ENCODE data around the gene NHSL2. TPM values are rescaled to one million over a fixed set of nuclear protein-coding genes. Genes with fewer than 3 reads are reported as not detected.

NHSL2 gene
- total RNA-seq, 1 experiment from 2014 or later: 0.07 TPM

DNA sequence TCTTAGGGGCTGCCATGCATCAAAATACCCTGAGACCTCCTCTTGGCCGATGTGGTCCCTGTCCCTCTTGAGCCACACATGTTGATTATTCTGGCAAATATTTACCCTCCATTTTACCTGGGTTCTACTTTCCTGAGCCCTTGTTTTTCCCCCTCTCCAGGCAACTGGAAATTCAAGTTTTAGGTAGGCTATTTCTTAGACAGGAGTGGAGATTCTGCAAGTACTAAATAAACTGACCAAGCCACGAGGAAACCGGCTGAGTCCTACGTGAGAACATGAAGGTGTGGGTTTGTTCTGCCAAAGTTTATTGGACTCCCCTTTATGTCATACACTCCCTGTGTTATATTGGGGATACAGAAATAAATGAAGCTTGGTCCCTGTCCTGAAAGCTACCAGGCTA is 133.0 kb downstream of the NHSL2 start:
- Histone ChIP-seq H3K27me3 (ENCODE audit: low read length) (no peaks in the 10 kb centered on the region), H3K9me3 (ENCODE audit: low read length) (no peaks in the 10 kb centered on the region), H3K4me1 (ENCODE audit: insufficient read depth, low read length) (no peaks in the 10 kb centered on the region; the same call in 1 of the 2 replicates), H3F3A (ENCODE audit: low read length, unreplicated experiment) (no peaks in the 10 kb centered on the region), H3K79me2 (ENCODE audit: low read length) (no peaks in the 10 kb centered on the region), H2AFZ (ENCODE audit: low read length) (no peak overlapping the region), H4K20me1 (ENCODE audit: low read length) (no peaks in the 10 kb centered on the region), H3K4me2 (ENCODE audit: low read length) (no peak overlapping the region), H3K4me3 (ENCODE audit: low read length) (no peak overlapping the region), H3K9me2 (replicated peaks; ENCODE audit: low read length) (no peaks in the 10 kb centered on the region), H3K9ac (ENCODE audit: low read length) (no peak overlapping the region), H3K27ac (ENCODE audit: low read length) (no peak overlapping the region), H3K36me3 (ENCODE audit: low read depth, low read length) (no peaks in the 10 kb centered on the region)
- ATAC-seq (no peak), DNase-seq (no peak)
- intact Hi-C loops (cut with micrococcal nuclease): no loop called here
- TF ChIP-seq EZH2phosphoT487 (IDR thresholded peaks at IDR 0.05; ENCODE audit: borderline replicate concordance, low read length) (no peak), EZH2 (IDR thresholded peaks at IDR 0.05; ENCODE audit: low read length, unreplicated experiment) (no peak), CTCF (conservative IDR thresholded peaks at IDR 0.05; ENCODE audit: low read depth, low read length) (no peak)
- ChIA-PET CTCF (no interaction called here), POLR2A (ENCODE audit: unreplicated experiment) (no interaction called here)
- no TSS peak for BruUV-seq (replicated peaks)

- no peak overlapping the region for H2AFZ ChIP-seq (ENCODE audit: low read length)
- H3K9me3 ChIP-seq (ENCODE audit: low read length): no peaks in the 10 kb centered on the region
- H4K20me1 ChIP-seq (ENCODE audit: low read length): no peaks in the 10 kb centered on the region
- H3K36me3 ChIP-seq (ENCODE audit: low read depth, low read length): no peaks in the 10 kb centered on the region
- no peak overlapping the region for H3K4me2 ChIP-seq (ENCODE audit: low read length)
- ChIA-PET CTCF (no interaction called here), POLR2A (ENCODE audit: unreplicated experiment) (no interaction called here)
- H3K79me2 ChIP-seq (ENCODE audit: low read length): no peaks in the 10 kb centered on the region
- H3K27me3 ChIP-seq (ENCODE audit: low read length): no peaks in the 10 kb centered on the region
- H3K4me3 ChIP-seq (ENCODE audit: low read length): no peak overlapping the region
- no peak overlapping the region for H3K27ac ChIP-seq (ENCODE audit: low read length)
- TF ChIP-seq EZH2 (IDR thresholded peaks at IDR 0.05; ENCODE audit: low read length, unreplicated experiment) (no peak), CTCF (conservative IDR thresholded peaks at IDR 0.05; ENCODE audit: low read depth, low read length) (no peak), EZH2phosphoT487 (IDR thresholded peaks at IDR 0.05; ENCODE audit: borderline replicate concordance, low read length) (no peak)
- H3F3A ChIP-seq (ENCODE audit: low read length, unreplicated experiment): no peaks in the 10 kb centered on the region
- H3K9me2 ChIP-seq (replicated peaks; ENCODE audit: low read length): no peaks in the 10 kb centered on the region
- no peak overlapping the region for H3K9ac ChIP-seq (ENCODE audit: low read length)
- no peak for ATAC-seq
- no peak for DNase-seq
- no peaks in the 10 kb centered on the region; the same call in 1 of the 2 replicates for H3K4me1 ChIP-seq (ENCODE audit: insufficient read depth, low read length)
- BruUV-seq (replicated peaks): no TSS peak
- intact Hi-C loops (cut with micrococcal nuclease): no loop called here
Observed at GRCh38 chrX:72045141-72045540, 134.5 kb downstream of the NHSL2 start.

DNA sequence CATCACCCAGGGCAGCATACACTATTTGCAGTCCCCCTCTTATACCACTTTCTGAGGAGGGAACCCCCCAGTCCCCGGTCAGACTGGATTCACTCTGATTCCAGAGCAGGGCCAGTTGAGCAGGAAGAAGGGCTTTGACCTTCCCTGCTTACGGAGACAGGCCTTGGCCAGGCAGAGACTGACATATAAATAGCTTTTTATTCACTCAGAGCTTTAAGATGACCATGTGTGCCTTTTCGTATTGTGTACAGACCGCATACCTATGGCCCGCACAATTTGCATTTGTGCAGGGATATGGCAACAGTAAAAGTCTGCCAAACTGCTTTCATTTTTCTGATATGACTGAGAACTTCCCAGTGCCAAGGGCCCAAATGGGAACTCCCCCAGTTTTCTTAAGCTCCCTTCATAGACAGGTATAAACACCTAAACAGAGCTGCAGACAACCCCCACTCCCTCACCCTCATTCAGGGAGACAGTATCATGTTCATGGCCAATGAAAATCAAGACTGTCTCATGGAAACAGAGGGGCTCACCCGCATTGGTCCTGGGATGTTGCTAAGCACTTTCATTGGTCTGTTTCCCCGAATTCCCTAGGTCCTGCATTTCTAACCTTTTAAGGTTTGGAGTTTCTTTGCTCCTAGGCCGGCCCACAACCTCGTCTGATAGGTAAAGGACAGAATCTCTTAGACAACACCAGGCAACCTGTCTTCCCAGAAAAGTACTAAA is 135.1 kb downstream of the NHSL2 start:
- Histone ChIP-seq H3K79me2 (ENCODE audit: low read length) (no peaks in the 10 kb centered on the region), H3K36me3 (ENCODE audit: low read depth, low read length) (no peaks in the 10 kb centered on the region), H3K4me2 (ENCODE audit: low read length) (no peak overlapping the region), H3K9ac (ENCODE audit: low read length) (no peak overlapping the region), H3K4me3 (ENCODE audit: low read length) (no peak overlapping the region), H3F3A (ENCODE audit: low read length, unreplicated experiment) (no peaks in the 10 kb centered on the region), H3K9me2 (replicated peaks; ENCODE audit: low read length) (no peaks in the 10 kb centered on the region), H3K27me3 (ENCODE audit: low read length) (no peaks in the 10 kb centered on the region), H3K9me3 (ENCODE audit: low read length) (no peaks in the 10 kb centered on the region), H3K27ac (ENCODE audit: low read length) (no peak overlapping the region), H2AFZ (ENCODE audit: low read length) (no peak overlapping the region), H3K4me1 (ENCODE audit: insufficient read depth, low read length) (no peaks in the 10 kb centered on the region; the same call in 1 of the 2 replicates), H4K20me1 (ENCODE audit: low read length) (no peaks in the 10 kb centered on the region)
- BruUV-seq (replicated peaks): no TSS peak
- CTCF ChIA-PET: no interaction called here
- intact Hi-C loops (cut with micrococcal nuclease): no loop called here
- TF ChIP-seq CTCF (conservative IDR thresholded peaks at IDR 0.05; ENCODE audit: low read depth, low read length): no peak
- TF ChIP-seq EZH2 (IDR thresholded peaks at IDR 0.05; ENCODE audit: low read length, unreplicated experiment): no peak
- peak; percentile 40; the same call in 1 of the 2 replicates for ATAC-seq
- DNase-seq: peak; percentile 8
- POLR2A ChIA-PET (ENCODE audit: unreplicated experiment): no interaction called here
